Measurements from ENCODE around the gene ZYG11B. TPM values are rescaled to one million over a fixed set of nuclear protein-coding genes. Genes with fewer than 3 reads are reported as not detected.
A peak's percentile ranks its signal among the peaks of the same experiment; 100 is the strongest.
"Not testable (repeated sequence)": the region's sequence is repeated elsewhere in the genome, so short reads cannot be mapped to it uniquely, and the experiment has no call there.

ZYG11B gene
- total RNA-seq, 4 donors from 2014 or later = 13.9 to 27.8 (median 18.4) TPM

- H3K36me3 ChIP-seq = peaks cover 0 to 6% (median 0%) of the 10 kb centered on the region in 3 donors
- WGBS, 2 donors = 73 to 86% methylated on average over 3 of the region's 3 CpGs
- H3K27me3 ChIP-seq = no peaks in the 10 kb centered on the region
- no peak for TF ChIP-seq CTCF (IDR thresholded peaks at IDR 0.05)
- TF ChIP-seq POLR2A (IDR thresholded peaks at IDR 0.05) = no peak
- intact Hi-C loops (cut with DNase I) = loop anchor here (10.0 kb wide), 1 partner anchor 256 kb away; no protein-coding TSS in a partner anchor
- H3K27ac ChIP-seq = no peak overlapping the region
- no peak overlapping the region for H3K4me3 ChIP-seq
- peaks cover 0 to 6% (median 0%) of the 10 kb centered on the region in 3 donors for H3K4me1 ChIP-seq
- H3K9me3 ChIP-seq = no peaks in the 10 kb centered on the region
- no peak for DNase-seq
These were observed 45.9 kb upstream of the ZYG11B start for GRCh38 chr1:52680353-52680752.

DNA sequence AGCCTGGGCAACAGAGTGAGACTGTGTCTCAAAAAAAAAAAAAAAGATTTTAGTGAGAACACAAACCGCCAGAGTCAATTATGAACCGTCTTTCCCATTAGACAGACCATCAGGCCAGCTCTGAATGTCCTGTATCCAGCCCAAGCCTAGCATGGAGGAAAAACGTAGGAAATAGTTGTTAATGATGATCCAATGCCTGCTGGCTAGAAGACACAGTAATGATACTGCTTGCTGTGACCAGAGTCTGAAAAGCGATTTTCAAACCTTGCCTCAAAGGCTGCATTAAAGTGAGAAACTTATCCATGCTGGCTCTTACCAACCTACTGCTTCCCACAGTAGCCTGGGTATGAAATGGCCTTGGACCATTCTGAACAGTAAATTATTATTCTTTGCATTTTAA lies 45.1 kb upstream of the ZYG11B start:
- H3K4me3 ChIP-seq = no peak overlapping the region
- peaks cover 0 to 6% (median 0%) of the 10 kb centered on the region in 3 donors for H3K4me1 ChIP-seq
- H3K36me3 ChIP-seq = peaks cover 0 to 11% (median 0%) of the 10 kb centered on the region in 3 donors
- TF ChIP-seq POLR2A (IDR thresholded peaks at IDR 0.05) = no peak
- TF ChIP-seq CTCF (IDR thresholded peaks at IDR 0.05) = no peak
- no peaks in the 10 kb centered on the region for H3K9me3 ChIP-seq
- H3K27ac ChIP-seq = no peak overlapping the region
- H3K27me3 ChIP-seq = no peaks in the 10 kb centered on the region
- no peak for DNase-seq
- intact Hi-C loops (cut with DNase I) = loop anchor here (10.0 kb wide), 1 partner anchor 256 kb away; no protein-coding TSS in a partner anchor
- 86 to 87% methylated on average over 4 of the region's 4 CpGs for WGBS, 2 donors

- no peak overlapping the region for H3K4me3 ChIP-seq
- no peak overlapping the region for H3K27ac ChIP-seq
- WGBS, 2 donors = 87 to 93% methylated on average over 4 of the region's 4 CpGs
- no peaks in the 10 kb centered on the region for H3K27me3 ChIP-seq
- H3K9me3 ChIP-seq = no peaks in the 10 kb centered on the region
- DNase-seq = no peak
- H3K4me1 ChIP-seq = no peaks in the 10 kb centered on the region
- no peak for TF ChIP-seq POLR2A (IDR thresholded peaks at IDR 0.05)
- no peak for TF ChIP-seq CTCF (IDR thresholded peaks at IDR 0.05)
- intact Hi-C loops (cut with DNase I) = loop anchor here (10.0 kb wide), 1 partner anchor 259 kb away; no protein-coding TSS in a partner anchor
- H3K36me3 ChIP-seq = peaks cover 0 to 33% (median 5%) of the 10 kb centered on the region in 3 donors
These were observed 42.8 kb upstream of the ZYG11B start for GRCh38 chr1:52683367-52683940.

- H3K4me3 ChIP-seq = no peak overlapping the region
- H3K36me3 ChIP-seq = peaks cover 0 to 42% (median 5%) of the 10 kb centered on the region in 3 donors
- H3K4me1 ChIP-seq = no peaks in the 10 kb centered on the region
- no peak overlapping the region for H3K27ac ChIP-seq
- DNase-seq = no peak
- no peaks in the 10 kb centered on the region for H3K9me3 ChIP-seq
- H3K27me3 ChIP-seq = no peaks in the 10 kb centered on the region
- TF ChIP-seq POLR2A (IDR thresholded peaks at IDR 0.05) (no peak), CTCF (IDR thresholded peaks at IDR 0.05) (no peak)
- 91 to 92% methylated on average over 1 of the region's 1 CpG for WGBS, 2 donors
- intact Hi-C loops (cut with DNase I) = loop anchor here (10.0 kb wide), 1 partner anchor 260 kb away; no protein-coding TSS in a partner anchor
These were observed 41.7 kb upstream of the ZYG11B start for GRCh38 chr1:52684545-52684944.

- WGBS, 2 donors = 49 to 51% methylated on average over 13 to 16 of the region's 17 CpGs
- not testable (repeated sequence) for DNase-seq
- intact Hi-C loops (cut with DNase I) = loop anchor here (10.0 kb wide), 1 partner anchor 262 kb away; no protein-coding TSS in a partner anchor
These were observed 39.9 kb upstream of the ZYG11B start for GRCh38 chr1:52686261-52686751.

More at GRCh38 chr1:52686261-52686751, 39.9 kb upstream of the ZYG11B start:
- not testable (repeated sequence) for H3K9me3 ChIP-seq, H3K27me3 ChIP-seq, H3K4me1 ChIP-seq, H3K4me3 ChIP-seq, H3K27ac ChIP-seq
- H3K36me3 ChIP-seq = peaks cover 0 to 60% (median 5%) of the 10 kb centered on the region in 3 donors
- peak; percentile 45 to 89 (median 80) for TF ChIP-seq CTCF (IDR thresholded peaks at IDR 0.05)

All from esophagus squamous epithelium (tissue), 5 donors.